NCI-H1048 (cell line): Measurements from ENCODE around the gene ESRP2.

Experiments used
- DNase-seq: peaks from one replicate; lab custom pipeline; 2025; lab: John Stamatoyannopoulos, UW

The ESRP2 gene

DNA sequence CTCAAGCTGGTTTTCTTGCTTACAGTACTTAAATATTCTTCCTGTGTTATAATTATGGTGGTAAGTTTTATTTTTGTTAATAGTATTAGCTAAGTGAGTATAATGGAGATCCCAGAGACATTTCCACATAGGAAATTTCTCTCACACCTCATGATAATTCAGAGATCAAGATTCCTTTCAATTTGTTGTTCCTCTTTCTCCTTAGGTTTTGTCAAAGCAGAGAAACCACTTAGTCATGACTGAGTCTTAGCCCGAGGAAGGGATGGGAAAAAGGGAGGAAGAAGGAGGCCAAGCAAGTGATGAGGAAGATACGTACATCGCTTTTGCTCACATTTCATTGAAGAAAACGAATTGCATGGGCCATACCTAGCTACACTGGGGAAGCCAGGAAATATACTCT lies 18.4 kb downstream of the ESRP2 start:
- DNase-seq, result no peak

DNA sequence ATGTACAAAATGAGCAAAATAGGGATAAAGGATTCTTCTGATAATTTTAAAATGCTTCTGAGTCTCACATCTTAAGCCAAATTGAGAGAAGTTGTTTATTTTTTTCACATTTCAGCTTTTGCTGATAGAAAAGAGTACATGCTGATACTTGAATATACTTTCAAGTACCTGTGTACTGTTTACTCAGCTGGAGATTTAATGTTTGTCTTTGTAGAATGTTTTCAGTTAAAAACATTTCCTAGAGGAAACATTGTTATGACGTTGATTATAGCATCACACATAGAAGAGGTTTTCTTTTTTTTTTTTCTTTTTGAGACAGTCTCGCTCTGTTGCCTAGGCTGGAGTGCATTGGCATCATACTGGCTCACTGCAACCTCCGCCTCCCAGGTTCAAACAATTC lies 19.7 kb downstream of the ESRP2 start:
- no peak for DNase-seq

DNA sequence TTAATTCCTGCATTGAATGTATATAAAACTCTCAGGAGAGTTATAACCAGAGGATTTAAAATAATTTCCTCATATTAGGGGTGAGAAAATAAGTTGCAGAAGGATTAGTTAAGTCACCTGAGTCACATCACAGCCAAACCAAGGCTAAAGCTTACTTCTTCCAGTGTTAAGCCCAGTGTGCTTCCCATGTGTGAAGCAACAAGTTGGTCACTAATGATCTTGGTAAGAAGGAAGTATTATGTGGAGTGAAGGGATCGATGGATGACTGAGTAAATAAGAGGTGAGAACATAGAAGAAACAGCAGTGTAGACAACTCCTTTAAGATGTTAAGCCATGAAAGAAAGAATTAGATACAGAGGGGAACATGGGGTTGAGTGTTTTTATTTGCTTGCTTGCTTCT lies 20.6 kb downstream of the ESRP2 start:
- DNase-seq, result no peak

DNA sequence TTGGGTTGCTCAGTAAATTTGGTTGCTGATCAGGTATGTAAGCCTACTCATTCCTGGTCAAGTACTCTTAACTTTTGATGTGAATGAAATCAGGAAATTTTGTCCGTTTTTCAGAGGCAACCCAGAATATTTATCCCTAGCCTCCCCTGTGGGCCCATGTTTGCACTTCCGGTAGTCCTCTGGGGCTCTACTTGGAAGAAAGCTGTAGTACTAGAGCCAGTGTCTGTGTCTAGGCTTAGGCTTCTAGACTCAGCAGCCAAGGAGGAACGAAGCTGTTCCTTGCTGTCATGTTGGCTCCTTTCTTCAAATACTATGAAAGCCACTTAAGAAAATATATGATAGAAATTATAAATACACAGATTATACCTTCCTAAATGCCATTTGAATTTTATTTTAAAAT lies 21.2 kb downstream of the ESRP2 start:
- no peak for DNase-seq

DNA sequence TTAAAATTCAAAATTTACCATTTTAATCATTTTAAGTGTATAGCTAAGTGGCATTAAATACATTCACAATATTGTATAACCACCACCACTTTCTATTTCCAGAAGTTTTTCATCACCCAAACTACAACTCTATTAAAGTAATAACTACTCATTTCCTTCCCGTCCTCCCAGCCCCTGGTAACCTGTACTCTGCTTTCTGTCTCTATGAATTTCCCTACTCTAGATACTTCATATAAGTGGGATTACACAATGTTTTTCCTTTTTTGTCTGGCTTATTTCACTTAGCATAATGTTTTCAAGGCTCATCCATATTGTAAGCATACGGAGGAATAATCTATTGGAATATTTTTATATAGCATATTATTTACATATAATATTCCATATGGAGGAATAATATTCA lies 29.7 kb downstream of the ESRP2 start:
- DNase-seq, result no peak

DNA sequence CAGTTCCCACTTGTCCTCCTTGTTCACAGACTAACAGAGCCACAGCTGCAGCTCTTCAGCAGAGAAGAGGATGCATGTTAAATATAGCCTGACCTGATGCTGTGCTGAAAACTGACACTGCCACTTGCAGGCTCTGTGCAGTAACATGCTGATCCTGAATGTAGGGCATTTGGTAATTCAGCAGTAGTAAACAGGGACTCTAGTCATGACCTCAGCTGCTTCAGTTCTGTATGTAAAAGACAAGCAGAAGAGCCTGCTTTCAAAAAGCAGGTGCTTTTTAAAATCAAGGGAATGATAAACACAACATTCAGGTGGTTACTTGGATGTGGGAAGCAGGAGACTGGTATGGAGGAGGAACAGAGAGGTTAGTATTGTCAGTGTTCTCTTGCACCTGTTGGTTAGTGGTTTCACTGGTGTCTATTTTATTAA lies 33.8 kb downstream of the ESRP2 start:
- no peak for DNase-seq

DNA sequence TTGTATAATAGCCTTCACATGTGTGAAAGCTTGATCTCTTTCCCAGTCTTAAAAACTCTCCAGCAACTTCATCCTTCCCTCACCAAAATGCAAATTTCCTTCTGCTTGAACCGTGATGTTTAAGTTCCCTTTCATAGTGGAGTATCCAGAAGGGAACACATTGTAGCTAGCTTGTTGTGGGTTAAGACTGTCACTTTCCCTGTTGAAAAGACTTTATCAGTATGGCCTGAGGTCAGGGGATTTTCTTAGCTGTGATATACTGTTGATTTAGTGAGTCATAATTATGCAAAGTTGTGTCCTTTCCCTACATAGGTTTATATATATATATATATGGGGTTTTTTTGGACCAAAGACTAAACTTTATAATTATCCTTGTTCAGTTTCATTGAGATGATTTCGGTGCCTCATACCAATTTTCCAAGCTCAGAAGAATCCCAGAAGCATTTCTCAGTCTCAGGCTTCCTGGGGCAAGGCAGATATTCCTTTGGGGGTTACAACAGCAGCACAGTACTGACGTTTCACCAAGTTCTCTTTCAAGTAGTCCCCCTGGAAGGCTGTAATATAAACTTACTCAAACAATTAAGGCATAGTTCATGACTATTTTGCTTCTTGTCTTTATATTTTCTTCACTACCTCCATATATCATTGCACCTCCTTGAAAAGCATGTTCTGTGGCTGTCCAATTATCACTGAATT lies 35.7 kb downstream of the ESRP2 start:
- DNase-seq, result no peak

DNA sequence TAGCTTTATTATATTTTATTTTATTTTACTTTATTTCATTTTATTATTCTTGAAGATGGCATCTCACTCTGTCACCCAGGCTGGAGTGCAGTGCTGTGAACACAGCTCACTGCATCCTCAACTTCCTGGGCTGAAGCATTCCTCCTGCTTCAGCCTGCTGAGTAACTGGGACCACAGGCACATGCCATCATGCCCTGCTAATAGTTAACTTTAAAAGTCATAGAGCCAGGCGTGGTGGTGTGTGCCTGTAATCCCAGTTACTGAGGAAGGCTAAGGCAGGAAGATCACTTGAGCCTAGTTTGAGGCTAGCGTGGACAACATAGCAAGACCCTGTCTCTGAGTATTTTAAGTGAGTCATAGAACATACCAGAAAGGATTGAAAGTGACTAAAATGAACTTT lies 38.7 kb downstream of the ESRP2 start:
- no peak for DNase-seq

DNA sequence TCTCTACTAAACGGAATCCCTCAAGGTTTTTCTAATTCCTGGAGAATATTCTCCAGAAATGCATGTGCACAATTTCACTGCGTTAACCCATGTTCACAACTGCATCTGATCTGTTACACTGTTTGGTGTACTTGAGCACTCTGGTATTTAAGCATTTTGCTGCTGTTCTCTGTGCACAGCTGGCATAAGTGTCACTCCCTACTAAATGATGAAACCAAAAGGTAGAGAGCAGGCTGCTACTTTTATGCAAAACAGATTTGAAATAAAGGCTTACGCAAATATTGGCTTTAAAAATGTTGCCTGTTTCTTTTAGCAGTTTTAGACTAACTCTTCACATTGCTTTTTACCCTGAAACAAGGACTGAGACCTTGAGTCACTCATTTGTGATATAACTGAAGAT lies 41.7 kb downstream of the ESRP2 start:
- DNase-seq, result no peak

DNA sequence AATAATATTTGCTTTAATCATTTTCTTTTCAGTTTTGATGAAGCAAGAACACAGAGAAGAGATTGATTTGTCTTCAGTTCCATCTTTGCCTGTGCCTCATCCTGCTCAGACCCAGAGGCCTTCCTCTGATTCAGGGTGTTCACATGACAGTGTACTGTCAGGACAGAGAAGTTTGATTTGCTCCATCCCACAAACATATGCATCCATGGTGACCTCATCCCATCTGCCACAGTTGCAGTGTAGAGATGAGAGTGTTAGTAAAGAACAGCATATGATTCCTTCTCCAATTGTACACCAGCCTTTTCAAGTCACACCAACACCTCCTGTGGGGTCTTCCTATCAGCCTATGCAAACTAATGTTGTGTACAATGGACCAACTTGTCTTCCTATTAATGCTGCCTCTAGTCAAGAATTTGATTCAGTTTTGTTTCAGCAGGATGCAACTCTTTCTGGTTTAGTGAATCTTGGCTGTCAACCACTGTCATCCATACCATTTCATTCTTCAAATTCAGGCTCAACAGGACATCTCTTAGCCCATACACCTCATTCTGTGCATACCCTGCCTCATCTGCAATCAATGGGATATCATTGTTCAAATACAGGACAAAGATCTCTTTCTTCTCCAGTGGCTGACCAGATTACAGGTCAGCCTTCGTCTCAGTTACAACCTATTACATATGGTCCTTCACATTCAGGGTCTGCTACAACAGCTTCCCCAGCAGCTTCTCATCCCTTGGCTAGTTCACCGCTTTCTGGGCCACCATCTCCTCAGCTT lies 45.0 kb downstream of the ESRP2 start:
- DNase-seq, result no peak

DNA sequence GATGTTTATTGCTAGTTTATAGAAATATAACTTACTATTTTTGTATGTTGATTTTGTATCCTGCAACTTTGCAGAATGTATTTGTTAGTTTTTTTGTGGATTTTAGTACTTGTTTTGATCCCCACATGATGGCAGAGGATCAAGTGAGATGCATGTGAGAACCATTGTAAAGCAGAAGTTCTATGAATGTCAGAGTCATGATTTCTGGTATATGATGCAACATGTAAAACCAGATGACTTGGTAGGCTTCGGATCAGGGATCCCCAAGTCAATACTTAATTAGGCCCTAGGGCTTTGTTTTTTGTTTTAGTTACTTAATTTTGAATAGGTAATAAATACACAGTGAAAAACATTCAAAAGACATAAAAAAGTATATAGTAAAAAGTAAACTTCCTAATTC lies 45.8 kb downstream of the ESRP2 start:
- DNase-seq, result no peak

DNA sequence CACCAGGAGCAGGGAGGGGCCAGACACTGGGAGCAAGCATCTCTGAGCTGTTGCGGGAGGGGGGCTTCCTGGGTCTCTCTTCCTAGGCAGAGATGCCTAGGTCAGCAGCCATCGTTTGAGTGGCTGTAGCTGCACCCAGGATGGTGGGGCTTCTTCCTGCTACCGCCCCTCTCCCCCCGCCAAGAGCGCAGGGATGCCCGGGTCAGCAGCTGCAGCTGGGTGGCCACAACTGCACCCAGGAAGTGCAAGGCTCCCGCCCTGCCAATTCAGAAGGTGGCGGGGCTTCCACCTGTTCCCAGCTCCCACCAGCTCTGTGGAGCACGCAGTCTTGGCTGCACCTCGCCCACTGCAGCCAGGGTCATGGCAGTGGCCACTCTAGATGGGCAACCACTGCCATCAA lies 47.8 kb downstream of the ESRP2 start:
- no peak for DNase-seq

DNA sequence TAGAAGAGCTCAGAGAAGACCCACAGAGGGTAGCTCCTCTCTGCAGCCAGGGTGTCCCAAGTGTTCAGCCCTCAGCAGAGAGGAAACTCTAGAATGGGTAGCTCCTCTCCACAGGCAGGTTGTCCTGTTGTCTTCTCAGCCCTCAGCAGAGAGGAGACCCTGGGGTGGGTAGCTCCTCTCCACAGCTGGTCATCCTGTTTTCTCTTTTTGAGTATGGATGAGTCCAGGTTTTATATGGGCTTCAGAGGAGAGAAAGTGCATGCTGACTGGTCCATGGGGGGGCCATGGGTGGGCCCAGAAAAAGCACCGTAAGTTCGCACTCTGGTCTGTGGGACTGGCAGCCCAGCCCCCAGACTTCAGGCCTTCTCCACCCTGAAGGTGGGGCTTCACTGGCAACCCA lies 48.4 kb downstream of the ESRP2 start:
- DNase-seq, result no peak

DNA sequence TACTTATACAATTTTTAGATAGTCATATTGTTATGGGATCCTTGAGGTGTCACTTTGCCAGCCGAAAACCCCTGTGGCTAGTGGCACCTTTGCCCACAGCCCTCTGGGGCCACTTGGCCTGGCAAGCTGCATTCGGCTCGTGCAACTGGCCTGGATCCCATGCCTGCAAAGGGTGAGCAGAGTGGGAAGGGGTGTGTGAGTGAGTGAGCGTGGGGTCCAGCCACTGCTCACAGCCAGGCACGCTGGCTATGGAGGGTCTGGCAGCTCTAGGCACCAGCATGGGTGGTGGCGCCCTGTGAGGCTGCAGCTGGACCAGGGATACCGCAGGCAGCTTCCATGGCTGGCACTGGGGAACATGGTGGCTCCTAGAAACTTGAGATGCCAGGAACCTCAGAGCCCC lies 49.0 kb downstream of the ESRP2 start:
- DNase-seq, result no peak

DNA sequence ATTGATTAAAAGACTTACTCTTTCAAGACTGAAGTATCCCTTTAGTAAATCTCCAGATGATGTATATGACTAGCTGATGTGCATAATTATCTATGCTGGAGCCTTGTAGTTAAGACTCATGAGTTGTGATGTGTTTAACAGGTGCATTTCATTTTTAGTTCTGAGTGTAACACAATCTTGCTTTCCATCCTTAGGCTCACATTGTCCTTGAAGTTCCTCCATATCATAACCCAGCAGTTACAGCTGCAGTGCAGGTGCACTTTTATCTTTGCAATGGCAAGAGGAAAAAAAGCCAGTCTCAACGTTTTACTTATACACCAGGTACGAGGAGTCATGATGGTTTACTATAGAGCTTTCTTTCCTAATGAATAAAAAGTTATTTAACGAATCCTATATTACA lies 52.9 kb downstream of the ESRP2 start:
- DNase-seq, result no peak

DNA sequence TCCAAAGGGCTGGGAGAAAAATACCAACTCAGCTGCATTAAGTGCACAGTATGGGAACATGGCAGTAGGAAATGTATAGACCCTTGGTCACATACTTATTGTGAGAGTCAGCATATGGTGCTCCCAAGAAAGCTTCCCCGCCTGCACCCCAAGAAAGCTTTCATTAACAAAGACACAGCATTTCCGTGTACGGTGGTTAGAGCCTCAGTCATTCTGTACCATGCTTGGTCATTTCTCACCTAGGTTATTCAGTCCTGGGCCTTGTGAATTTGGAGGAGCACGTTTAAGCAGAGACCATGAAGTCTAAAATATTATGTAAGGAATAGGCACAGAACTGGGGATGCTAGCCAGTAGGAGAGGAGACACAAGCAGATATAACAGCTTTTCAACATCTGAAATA lies 56.1 kb downstream of the ESRP2 start:
- DNase-seq, result no peak

DNA sequence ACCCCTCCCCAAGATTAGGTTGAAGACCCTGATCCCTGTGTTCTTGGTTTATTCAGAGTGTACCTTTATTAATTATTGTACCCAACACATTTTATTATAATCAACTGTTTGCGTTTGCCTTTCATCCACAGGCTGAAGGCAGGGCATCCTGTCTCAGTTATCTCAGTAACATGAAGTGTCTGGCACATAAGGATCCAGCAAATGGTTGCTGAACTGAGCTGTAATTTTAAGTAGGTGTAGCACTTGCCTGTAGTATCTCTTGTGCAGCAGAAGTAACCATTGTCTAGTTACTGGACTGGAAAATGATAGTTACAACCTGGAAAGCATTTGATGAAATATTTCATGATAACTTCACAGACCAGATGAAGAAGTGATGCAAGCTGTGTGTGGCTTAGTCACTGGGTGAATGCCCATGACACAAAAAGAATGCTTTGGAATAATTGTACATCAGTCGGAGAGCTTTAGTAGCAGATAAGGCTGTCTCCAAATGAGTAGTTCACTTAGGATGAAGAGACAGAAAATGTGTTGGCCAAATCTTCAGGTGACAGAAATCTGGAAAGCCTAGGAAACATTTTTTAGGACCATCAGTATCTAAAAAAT lies 56.6 kb downstream of the ESRP2 start:
- DNase-seq, result no peak
